Fibroblast of pulmonary artery (primary cell): ENCODE results near the gene ZNF516.

ENCODE experiments used
- DNase-seq: peaks from one replicate; pipeline ENCODE4 v3.0.0-alpha.2; 2010; ENCODE audit warnings: low read depth
- H3K4me3 ChIP-seq: replicated peaks from 2 replicates; pipeline ENCODE4 v1.5.1; 2011; ENCODE audit warnings: low read depth, mild to moderate bottlenecking, control low read depth, low read length, moderate library complexity
- TF ChIP-seq, protein P1 (sequence below): IDR thresholded peaks from 2 replicates; pipeline ENCODE4 v1.5.1; 2011; ENCODE audit warnings: mild to moderate bottlenecking, control low read depth, low read length, inconsistent platforms; ENCODE audit errors: missing control alignments

ZNF516 gene

GRCh38 chr18:76506974-76507764 is 12.1 kb upstream of the ZNF516 start:
- TF ChIP-seq, protein P1, sequence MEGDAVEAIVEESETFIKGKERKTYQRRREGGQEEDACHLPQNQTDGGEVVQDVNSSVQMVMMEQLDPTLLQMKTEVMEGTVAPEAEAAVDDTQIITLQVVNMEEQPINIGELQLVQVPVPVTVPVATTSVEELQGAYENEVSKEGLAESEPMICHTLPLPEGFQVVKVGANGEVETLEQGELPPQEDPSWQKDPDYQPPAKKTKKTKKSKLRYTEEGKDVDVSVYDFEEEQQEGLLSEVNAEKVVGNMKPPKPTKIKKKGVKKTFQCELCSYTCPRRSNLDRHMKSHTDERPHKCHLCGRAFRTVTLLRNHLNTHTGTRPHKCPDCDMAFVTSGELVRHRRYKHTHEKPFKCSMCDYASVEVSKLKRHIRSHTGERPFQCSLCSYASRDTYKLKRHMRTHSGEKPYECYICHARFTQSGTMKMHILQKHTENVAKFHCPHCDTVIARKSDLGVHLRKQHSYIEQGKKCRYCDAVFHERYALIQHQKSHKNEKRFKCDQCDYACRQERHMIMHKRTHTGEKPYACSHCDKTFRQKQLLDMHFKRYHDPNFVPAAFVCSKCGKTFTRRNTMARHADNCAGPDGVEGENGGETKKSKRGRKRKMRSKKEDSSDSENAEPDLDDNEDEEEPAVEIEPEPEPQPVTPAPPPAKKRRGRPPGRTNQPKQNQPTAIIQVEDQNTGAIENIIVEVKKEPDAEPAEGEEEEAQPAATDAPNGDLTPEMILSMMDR, result no peak
- H3K4me3 ChIP-seq, result no peak overlapping the region
- no peak for DNase-seq

- no peak for DNase-seq
- no peak overlapping the region for H3K4me3 ChIP-seq
- TF ChIP-seq, protein P1, result no peak
These were observed 11.4 kb upstream of the ZNF516 start for GRCh38 chr18:76506395-76506794.

DNA sequence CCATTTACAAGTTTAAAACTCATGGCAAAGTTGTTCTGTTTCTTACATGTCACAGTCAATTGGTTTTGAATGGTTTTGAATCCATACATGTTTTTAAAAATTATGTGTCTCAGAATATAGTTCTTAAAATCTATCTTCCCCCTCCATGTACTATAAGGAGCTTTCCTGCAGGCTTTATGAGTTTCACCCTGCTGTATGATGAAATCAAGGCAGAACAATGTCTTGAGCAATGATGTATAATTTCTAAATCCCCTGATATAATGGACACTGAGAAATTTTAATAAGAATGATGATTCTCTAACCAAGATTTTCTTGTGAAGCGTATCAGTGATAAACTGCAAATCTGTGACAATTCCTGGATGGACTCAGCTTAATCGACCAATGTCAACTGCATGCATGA is 10.6 kb upstream of the ZNF516 start:
- DNase-seq, result peak; percentile 45
- H3K4me3 ChIP-seq, result no peak overlapping the region

DNA sequence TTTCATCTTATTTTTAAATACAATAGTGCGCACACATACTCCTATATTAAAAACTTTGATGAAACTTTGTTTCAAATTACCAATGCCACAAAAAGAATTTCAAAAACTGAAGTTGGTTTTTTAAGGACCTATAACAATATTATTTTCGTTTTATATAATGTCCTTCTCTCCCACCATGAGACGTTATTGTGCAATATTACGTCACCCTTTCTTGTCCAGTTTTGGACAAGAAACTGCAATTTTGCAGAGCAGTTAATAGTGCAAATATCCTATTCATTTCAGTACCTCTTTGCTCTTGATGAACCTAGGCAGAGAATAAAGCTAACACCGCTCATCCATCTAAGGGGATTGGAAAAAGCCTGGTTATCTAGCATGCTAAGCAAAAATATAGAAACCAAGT is 9.7 kb upstream of the ZNF516 start:
- no peak overlapping the region for H3K4me3 ChIP-seq
- TF ChIP-seq, protein P1, result no peak

More for the DNA sequence above, 10.6 kb upstream of the ZNF516 start:
- TF ChIP-seq, protein P1, result no peak

DNA sequence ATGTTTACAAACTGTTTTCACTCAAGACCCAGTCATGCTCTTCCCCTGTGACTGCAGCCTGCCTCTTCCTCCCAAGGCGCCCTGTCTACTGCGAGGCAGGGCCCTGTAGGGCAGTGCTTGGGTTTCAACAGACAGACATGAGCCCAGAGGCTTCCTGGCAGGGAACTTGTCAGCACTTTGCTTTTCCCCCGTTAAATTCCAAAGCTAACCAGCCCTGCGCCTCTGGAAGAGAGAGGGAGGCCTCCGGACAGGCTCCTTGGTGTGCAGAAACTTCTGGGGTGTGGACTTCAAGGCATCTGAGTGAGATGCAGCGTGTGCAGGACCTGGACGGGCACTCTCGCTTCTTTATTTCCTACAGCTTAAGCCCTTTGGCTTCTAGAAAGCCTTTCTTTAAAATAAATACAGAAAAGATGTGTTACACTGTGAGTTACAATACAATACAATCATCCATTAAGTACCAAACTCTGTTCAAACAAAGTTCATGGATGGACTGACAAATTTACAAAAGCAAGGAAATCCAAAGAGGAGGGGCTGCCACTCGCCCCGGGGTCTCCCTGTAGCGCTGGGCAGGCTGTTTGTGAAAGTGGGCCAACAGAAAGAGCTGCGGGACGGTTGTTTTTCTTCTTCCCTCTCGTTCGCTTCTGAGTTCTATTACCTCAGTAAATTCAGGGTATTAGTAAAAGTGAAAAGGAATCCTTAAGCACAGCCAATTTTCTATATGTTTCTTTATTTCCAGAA is 8.8 kb upstream of the ZNF516 start:
- DNase-seq, result no peak
- TF ChIP-seq, protein P1, result no peak
- no peak overlapping the region for H3K4me3 ChIP-seq

More for the DNA sequence above, 9.7 kb upstream of the ZNF516 start:
- DNase-seq, result no peak

DNA sequence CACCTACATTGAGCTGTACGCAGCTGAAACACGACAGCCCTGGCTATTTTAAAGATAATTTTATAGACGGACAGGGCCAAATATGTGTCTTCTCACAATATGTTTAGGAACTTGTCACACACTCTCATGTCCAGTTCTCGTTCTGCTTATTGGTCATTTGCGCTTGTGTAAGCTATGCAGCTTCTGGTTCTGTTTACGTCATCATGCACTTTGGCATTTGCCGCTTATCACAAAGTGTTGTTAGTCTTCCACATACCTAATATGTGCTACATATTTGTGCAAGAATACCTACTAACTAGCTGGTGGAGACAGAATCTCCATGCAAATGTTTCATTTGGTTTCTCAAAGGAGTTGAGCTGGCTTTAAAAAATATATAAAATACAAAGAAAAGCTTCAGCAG is 7.5 kb upstream of the ZNF516 start:
- H3K4me3 ChIP-seq, result no peak overlapping the region
- TF ChIP-seq, protein P1, result no peak
- no peak for DNase-seq
